MCF 10A (cell line): ENCODE data around the gene CYBA. TPM values are rescaled to one million over a fixed set of nuclear protein-coding genes. Genes with fewer than 3 reads are reported as not detected.

ENCODE experiments used
- Bru-seq: library from RNA; stranded (reverse); fragments of 400-500 nt; gene quantifications from one replicate; lab custom pipeline; 2021; lab: Mats Ljungman, UMichigan
- BruChase-seq, 2 experiments: library from RNA; stranded (reverse); fragments of 400-500 nt; gene quantifications; one replicate each; lab custom pipeline; 2021; lab: Mats Ljungman, UMichigan
- BruUV-seq: library from RNA; stranded (reverse); fragments of 400-500 nt; replicated peaks from 2 replicates; lab custom pipeline; 2021; lab: Mats Ljungman, UMichigan
- CTCF ChIA-PET: fragments of 300-600 bp; sonication (Branson Sonifier 250); formaldehyde crosslinking; extraction: SDS; loops from one replicate; lab custom pipeline; 2021; ENCODE audit warnings: antibody characterized with exemption, inconsistent platforms; lab: Yijun Ruan, JAX
- POLR2A ChIA-PET: fragments of 300-600, 350-650 bp; sonication (Branson Sonifier 250); formaldehyde crosslinking; extraction: SDS; loops from one replicate; lab custom pipeline; 2020; ENCODE audit warnings: antibody characterized with exemption, inconsistent platforms; lab: Yijun Ruan, JAX
- DNase-seq: peaks from one replicate; pipeline ENCODE4 v3.0.0-alpha.2; 2018; ENCODE audit not compliant: unreplicated experiment
- H3K27ac Mint-ChIP-seq: one replicate; pipeline ENCODE4 v1.8.0; 2022; ENCODE audit warnings: mild to moderate bottlenecking, low read depth, mixed read lengths; ENCODE audit not compliant: unreplicated experiment
- H3K27me3 Mint-ChIP-seq: one replicate; pipeline ENCODE4 v1.8.0; 2022; ENCODE audit warnings: mixed read lengths; ENCODE audit not compliant: insufficient read depth, unreplicated experiment
- H3K36me3 Mint-ChIP-seq: one replicate; pipeline ENCODE4 v1.8.0; 2022; ENCODE audit warnings: mild to moderate bottlenecking, moderate library complexity, mixed read lengths; ENCODE audit not compliant: insufficient read depth, unreplicated experiment
- H3K4me1 Mint-ChIP-seq: one replicate; pipeline ENCODE4 v1.8.0; 2022; ENCODE audit warnings: mixed read lengths; ENCODE audit not compliant: insufficient read depth, unreplicated experiment
- H3K4me3 Mint-ChIP-seq: one replicate; pipeline ENCODE4 v1.8.0; 2022; ENCODE audit warnings: mild to moderate bottlenecking, moderate library complexity, mixed read lengths; ENCODE audit not compliant: unreplicated experiment
- H3K9me3 Mint-ChIP-seq: one replicate; pipeline ENCODE4 v1.8.0; 2022; ENCODE audit warnings: mixed read lengths; ENCODE audit not compliant: unreplicated experiment
- intact Hi-C: fragments of 100-400 bp; cut with micrococcal nuclease; formaldehyde crosslinking; loops from 2 replicates; pipeline ENCODE4 v1.14.1; 2022
- long read RNA-seq: library from polyadenylated mRNA; stranded (forward); transcript quantifications from one replicate; pipeline ENCODE4 v2.0.0, GENCODE V29; 2022
- total RNA-seq: library from RNA; stranded (reverse); gene quantifications from 2 replicates; pipeline ENCODE4 v1.2.3, GENCODE V29; 2022
- TF ChIP-seq, protein P1 (sequence below): fragments of 200-600 bp; IDR thresholded peaks from one replicate; pipeline ENCODE4 v1.8.0; 2022; ENCODE audit warnings: antibody characterized with exemption, mild to moderate bottlenecking; ENCODE audit not compliant: unreplicated experiment

The CYBA gene
- total RNA-seq (0.54 and 0.84 TPM in 2 replicates), Bru-seq, nascent RNA (percentile 17 among the genes with signal in this experiment), BruChase-seq, experiment 1, labeled RNA remaining after a 6-hour chase (percentile 44 among the genes with signal in this experiment), BruChase-seq, experiment 2, labeled RNA remaining after a 2-hour chase (percentile 38 among the genes with signal in this experiment)
- long read RNA-seq, result 0 reads

DNA sequence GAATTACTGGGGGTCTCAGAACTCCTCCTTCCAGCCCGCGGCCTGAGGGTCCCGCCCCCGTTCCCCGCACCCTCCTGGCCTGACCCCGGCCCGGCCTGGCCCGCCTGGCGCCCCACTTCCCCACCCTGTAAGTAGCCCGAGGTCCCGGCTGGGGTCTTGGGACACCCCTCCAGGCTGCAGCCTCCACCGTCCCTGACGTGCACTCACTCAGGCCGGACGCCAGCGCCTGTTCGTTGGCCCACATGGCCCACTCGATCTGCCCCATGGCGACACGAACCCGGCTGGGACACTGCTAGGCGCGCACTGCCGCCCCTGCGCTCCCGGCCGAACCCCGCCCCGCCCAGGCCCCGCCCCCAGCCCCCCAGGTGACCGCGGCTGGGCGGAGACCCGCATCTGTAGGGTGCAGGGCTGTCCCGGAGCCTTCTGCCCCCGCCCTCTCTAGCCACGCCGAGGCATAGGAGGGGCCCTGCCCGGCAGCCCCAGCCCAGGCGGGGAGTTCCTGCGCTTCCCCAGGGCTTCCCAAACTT lies at the start of gene CYBA:
Gene CYBA (minus strand): TSS at position 305 of the 527 bp plus-strand sequence. CDS start 40 bp downstream, at position 265.
- TF ChIP-seq, protein P1, sequence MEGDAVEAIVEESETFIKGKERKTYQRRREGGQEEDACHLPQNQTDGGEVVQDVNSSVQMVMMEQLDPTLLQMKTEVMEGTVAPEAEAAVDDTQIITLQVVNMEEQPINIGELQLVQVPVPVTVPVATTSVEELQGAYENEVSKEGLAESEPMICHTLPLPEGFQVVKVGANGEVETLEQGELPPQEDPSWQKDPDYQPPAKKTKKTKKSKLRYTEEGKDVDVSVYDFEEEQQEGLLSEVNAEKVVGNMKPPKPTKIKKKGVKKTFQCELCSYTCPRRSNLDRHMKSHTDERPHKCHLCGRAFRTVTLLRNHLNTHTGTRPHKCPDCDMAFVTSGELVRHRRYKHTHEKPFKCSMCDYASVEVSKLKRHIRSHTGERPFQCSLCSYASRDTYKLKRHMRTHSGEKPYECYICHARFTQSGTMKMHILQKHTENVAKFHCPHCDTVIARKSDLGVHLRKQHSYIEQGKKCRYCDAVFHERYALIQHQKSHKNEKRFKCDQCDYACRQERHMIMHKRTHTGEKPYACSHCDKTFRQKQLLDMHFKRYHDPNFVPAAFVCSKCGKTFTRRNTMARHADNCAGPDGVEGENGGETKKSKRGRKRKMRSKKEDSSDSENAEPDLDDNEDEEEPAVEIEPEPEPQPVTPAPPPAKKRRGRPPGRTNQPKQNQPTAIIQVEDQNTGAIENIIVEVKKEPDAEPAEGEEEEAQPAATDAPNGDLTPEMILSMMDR, result no peak
- Mint-ChIP-seq H3K9me3 (no peaks in the 10 kb centered on the region), H3K27me3 (no peaks in the 10 kb centered on the region), H3K36me3 (peaks cover 5% of the 10 kb centered on the region), H3K4me3 (no peak within 1 kb of the TSS), H3K4me1 (no peaks in the 10 kb centered on the region), H3K27ac (no peak within 1 kb of the TSS)
- no peak for DNase-seq
- POLR2A ChIA-PET, result no interaction called here
- no TSS peak for BruUV-seq
- intact Hi-C loops, result no loop called here
- CTCF ChIA-PET, result no interaction called here

DNA sequence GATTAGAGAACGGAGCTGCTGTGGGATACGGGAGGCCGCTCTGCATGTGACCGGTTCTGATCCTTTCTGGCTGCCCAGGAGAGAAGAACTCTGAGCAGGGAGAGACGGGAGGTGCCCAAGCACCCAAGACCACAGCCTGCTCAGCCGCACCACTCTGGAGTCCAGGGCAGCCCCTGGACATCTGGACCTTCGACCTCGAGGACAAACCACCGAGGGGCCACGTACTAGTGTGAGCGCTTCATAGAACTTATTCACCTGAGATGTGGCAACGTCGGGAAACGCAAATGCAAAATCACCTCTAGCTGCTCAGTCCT lies 49.4 kb upstream of the CYBA start:
- ChIA-PET POLR2A (no interaction called here), CTCF (interaction anchor here (1.1 kb wide), 1 partner anchor 37 kb away, joined by 3 read pairs; no protein-coding TSS in a partner anchor)

DNA sequence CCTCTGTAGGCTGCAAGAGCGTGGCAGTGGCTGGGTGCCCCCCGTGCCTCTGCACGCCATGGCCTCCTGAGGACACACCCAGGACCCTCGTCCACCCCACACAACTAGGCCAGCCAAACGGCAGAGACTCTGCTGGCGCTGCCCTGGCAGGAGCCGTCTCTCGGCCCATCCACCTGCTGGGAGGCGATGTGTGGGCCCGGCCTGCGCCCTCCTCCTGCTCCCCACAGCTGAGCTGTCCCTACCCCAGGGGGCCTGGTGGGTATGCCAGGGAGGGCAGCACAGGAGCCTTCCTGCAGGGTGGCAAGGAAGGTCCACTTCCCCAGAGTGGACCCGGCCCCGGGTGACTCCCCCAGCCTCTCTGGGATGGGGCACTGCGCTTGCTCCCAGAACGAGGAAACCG lies 48.3 kb upstream of the CYBA start:
- Mint-ChIP-seq H3K27me3 (no peaks in the 10 kb centered on the region), H3K4me3 (no peak overlapping the region), H3K4me1 (peaks cover 5% of the 10 kb centered on the region), H3K36me3 (peaks cover 10% of the 10 kb centered on the region), H3K9me3 (no peaks in the 10 kb centered on the region), H3K27ac (no peak overlapping the region)
- TF ChIP-seq, protein P1, result no peak
- BruUV-seq, result no TSS peak
- intact Hi-C loops, result no loop called here
- no peak for DNase-seq
- ChIA-PET POLR2A (no interaction called here), CTCF (no interaction called here)

More for the DNA sequence above, 49.4 kb upstream of the CYBA start:
- peaks cover 10% of the 10 kb centered on the region for H3K36me3 Mint-ChIP-seq
- no peaks in the 10 kb centered on the region for H3K27me3 Mint-ChIP-seq
- no peak overlapping the region for H3K27ac Mint-ChIP-seq
- no TSS peak for BruUV-seq
- H3K4me1 Mint-ChIP-seq, result peaks cover 7% of the 10 kb centered on the region
- intact Hi-C loops, result no loop called here
- H3K4me3 Mint-ChIP-seq, result no peak overlapping the region
- DNase-seq, result no peak
- TF ChIP-seq, protein P1, result no peak
- no peaks in the 10 kb centered on the region for H3K9me3 Mint-ChIP-seq

DNA sequence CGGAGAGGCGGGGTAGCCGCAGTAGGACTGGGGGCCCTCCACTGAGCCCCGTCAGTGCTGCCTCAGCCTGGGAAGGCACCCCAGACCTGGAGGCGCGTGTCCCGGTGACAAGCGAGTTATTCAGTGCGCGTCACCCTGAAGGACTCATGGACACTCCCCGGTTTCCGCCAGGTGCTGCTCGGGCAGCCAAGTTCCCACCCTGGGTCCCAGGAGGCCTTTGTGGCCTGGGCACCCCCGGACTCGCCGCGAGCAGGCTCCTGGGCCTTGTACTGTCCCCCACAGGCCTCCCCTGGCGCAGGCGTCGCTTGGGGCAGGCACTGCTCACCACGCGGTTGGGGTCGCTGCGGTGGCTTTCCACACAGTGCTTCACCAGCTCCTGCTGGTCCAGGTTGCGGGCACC lies 47.8 kb upstream of the CYBA start:
- H3K36me3 Mint-ChIP-seq, result peaks cover 10% of the 10 kb centered on the region
- intact Hi-C loops, result no loop called here
- H3K4me1 Mint-ChIP-seq, result no peaks in the 10 kb centered on the region
- H3K27ac Mint-ChIP-seq, result no peak overlapping the region
- TF ChIP-seq, protein P1, result no peak
- BruUV-seq, result no TSS peak
- H3K9me3 Mint-ChIP-seq, result no peaks in the 10 kb centered on the region
- ChIA-PET POLR2A (no interaction called here), CTCF (no interaction called here)
- no peak overlapping the region for H3K4me3 Mint-ChIP-seq
- no peak for DNase-seq
- no peaks in the 10 kb centered on the region for H3K27me3 Mint-ChIP-seq
